Mucosa of gallbladder (tissue), 1 donor: Measurements from ENCODE around the gene STX16. TPM values are rescaled to one million over a fixed set of nuclear protein-coding genes. Genes with fewer than 3 reads are reported as not detected.
A peak's percentile ranks its signal among the peaks of the same experiment; 100 is the strongest.

ENCODE experiments used
- DNase-seq: peaks from one replicate; pipeline ENCODE4 v3.0.0-alpha.2; 2020; ENCODE audit warnings: low spot score
- total RNA-seq: library from RNA; stranded (reverse); gene quantifications from one replicate; pipeline ENCODE4 v1.2.1, GENCODE V29; 2021
- donor health status: DM: no; HTN: no; CAD: no.

Gene STX16
- total RNA-seq, 1 donor from 2014 or later: 63.7 TPM

GRCh38 chr20:58618351-58619076 lies 32.6 kb upstream of the STX16 start:
- DNase-seq: peak; percentile 23

GRCh38 chr20:58619077-58619863 lies 31.8 kb upstream of the STX16 start:
- DNase-seq: no peak

- DNase-seq: no peak
Measured at GRCh38 chr20:58619864-58620431, 31.1 kb upstream of the STX16 start.

GRCh38 chr20:58621906-58622548 lies 29.1 kb upstream of the STX16 start:
- no peak for DNase-seq

GRCh38 chr20:58622671-58623578 lies 28.2 kb upstream of the STX16 start:
- no peak for DNase-seq

- DNase-seq: peak; percentile 22
Measured at GRCh38 chr20:58623579-58624473, 27.3 kb upstream of the STX16 start.

GRCh38 chr20:58624687-58625086 lies 26.4 kb upstream of the STX16 start:
- no peak for DNase-seq

- no peak for DNase-seq
Measured at GRCh38 chr20:58625585-58625984, 25.5 kb upstream of the STX16 start.

- no peak for DNase-seq
Measured at GRCh38 chr20:58626051-58626450, 25.0 kb upstream of the STX16 start.

- DNase-seq: no peak
Measured at GRCh38 chr20:58627212-58628072, 23.6 kb upstream of the STX16 start.

GRCh38 chr20:58628491-58629214 lies 22.4 kb upstream of the STX16 start:
- no peak for DNase-seq

- no peak for DNase-seq
Measured at GRCh38 chr20:58629215-58629580, 21.9 kb upstream of the STX16 start.

- DNase-seq: no peak
Measured at GRCh38 chr20:58630063-58630462, 21.0 kb upstream of the STX16 start.

- DNase-seq: no peak
Measured at GRCh38 chr20:58633161-58634053, 17.7 kb upstream of the STX16 start.

GRCh38 chr20:58634059-58634458 lies 17.0 kb upstream of the STX16 start:
- DNase-seq: no peak

GRCh38 chr20:58634521-58635278 lies 16.4 kb upstream of the STX16 start:
- no peak for DNase-seq

GRCh38 chr20:58635279-58635665 lies 15.8 kb upstream of the STX16 start:
- no peak for DNase-seq
